GM12878 (cell line): ENCODE data around the gene IKZF5. TPM values are rescaled to one million over a fixed set of nuclear protein-coding genes. Genes with fewer than 3 reads are reported as not detected.

Experiments used
- ATAC-seq: fragments of 200-7000 bp; cut with Tn5 transposase; 3 replicates; pipeline ENCODE4 v1.9.1; 2020; ENCODE audit warnings: mild to moderate bottlenecking, moderate library complexity
- BruUV-seq: library from RNA; stranded (reverse); fragments of 400-500 nt; replicated peaks from 2 replicates; lab custom pipeline; 2021; lab: Mats Ljungman, UMichigan
- CTCF ChIA-PET: fragments of 300-600 bp; sonication (Branson Sonifier 250); formaldehyde crosslinking; extraction: SDS; loops from one replicate; lab custom pipeline; 2021; ENCODE audit warnings: inconsistent platforms; lab: Yijun Ruan, JAX
- POLR2A ChIA-PET: fragments of 350-600 bp; formaldehyde crosslinking; extraction: SDS; loops from one replicate; lab custom pipeline; 2021; ENCODE audit warnings: inconsistent platforms; lab: Charles Lee
- RAD21 ChIA-PET: fragments of 300-600 bp; sonication (Branson Sonifier 250); formaldehyde crosslinking; loops from one replicate; lab custom pipeline; 2023; ENCODE audit warnings: antibody characterized with exemption; ENCODE audit not compliant: unreplicated experiment; lab: Charles Lee
- SMC1A ChIA-PET: fragments of 300-600 bp; sonication (Branson Sonifier 250); formaldehyde crosslinking; loops from one replicate; lab custom pipeline; 2023; ENCODE audit not compliant: unreplicated experiment, uncharacterized antibody; lab: Charles Lee
- DNase-seq: peaks from one replicate; pipeline ENCODE4 v3.0.0-alpha.2; 2011; ENCODE audit warnings: low read depth, low spot score
- FAIRE-seq: peaks from 3 replicates; lab custom pipeline; 2011; peaks lifted over from hg19 to GRCh38; lab: Jason Lieb, UNC
- H2AFZ ChIP-seq: 2 replicates; pipeline ENCODE4 v1.6.0; 2011; ENCODE audit warnings: low read depth, low read length, control low read depth; ENCODE audit not compliant: control insufficient read depth
- H3K27ac ChIP-seq: 2 replicates; pipeline ENCODE4 v1.5.1; 2011; ENCODE audit warnings: control low read depth; ENCODE audit not compliant: control insufficient read depth, insufficient read depth
- H3K27me3 ChIP-seq, 2 experiments: replicated peaks in 1 of 2; 2 replicates each; pipeline versions ENCODE4 v1.6.0 to v1.6.1; 2011; ENCODE audit warnings: low read length in 1 of 2; ENCODE audit not compliant: control insufficient read depth in 2 of 2, insufficient read depth in 2 of 2
- H3K36me3 ChIP-seq, 2 experiments: 2 replicates each; pipeline ENCODE4 v1.5.1; 2011; ENCODE audit warnings: low read length in 1 of 2; ENCODE audit not compliant: control insufficient read depth in 2 of 2, insufficient read depth in 2 of 2
- H3K4me1 ChIP-seq: 2 replicates; pipeline ENCODE4 v1.6.1; 2011; ENCODE audit warnings: mild to moderate bottlenecking, low read length, moderate library complexity, mixed read lengths; ENCODE audit not compliant: control insufficient read depth, insufficient read depth
- H3K4me2 ChIP-seq: 2 replicates; pipeline ENCODE4 v1.6.0; 2011; ENCODE audit warnings: control low read depth; ENCODE audit not compliant: control insufficient read depth, insufficient read depth
- H3K4me3 ChIP-seq: fragments of 200-600 bp; sonication (generic); 2 replicates; pipeline ENCODE4 v1.5.1; 2016
- H3K79me2 ChIP-seq: 2 replicates; pipeline ENCODE4 v1.6.0; 2011; ENCODE audit warnings: low read length; ENCODE audit not compliant: control insufficient read depth, insufficient read depth
- H3K9ac ChIP-seq: 2 replicates; pipeline ENCODE4 v1.8.0; 2011; ENCODE audit warnings: low read length, control low read depth, mixed read lengths; ENCODE audit not compliant: control insufficient read depth, insufficient read depth
- H3K9me3 ChIP-seq: replicated peaks from 3 replicates; pipeline ENCODE4 v1.5.1; 2011; ENCODE audit warnings: mild to moderate bottlenecking, low read length; ENCODE audit not compliant: control insufficient read depth, insufficient read depth
- H4K20me1 ChIP-seq: 2 replicates; pipeline ENCODE4 v1.6.0; 2011; ENCODE audit not compliant: control insufficient read depth, insufficient read depth
- ELK1 ChIP-seq: IDR thresholded peaks from 2 replicates; pipeline ENCODE4 v1.6.1; 2012; ENCODE audit warnings: low read depth, low read length, improper control_type of control experiment
- ETV6 ChIP-seq, 2 experiments: fragments of 450-650 bp in 1 of 2; IDR thresholded peaks in 1 of 2; conservative IDR thresholded peaks in 1 of 2; 2 replicates each; pipeline ENCODE4 v1.6.1; 2014; ENCODE audit warnings: antibody characterized with exemption in 1 of 2, borderline replicate concordance in 1 of 2, low read depth in 1 of 2, mild to moderate bottlenecking in 1 of 2, moderate library complexity in 1 of 2
- MXI1 ChIP-seq: fragments of 150-350 bp; IDR thresholded peaks from 2 replicates; pipeline ENCODE4 v1.6.1; 2011; ENCODE audit warnings: low read depth, mild to moderate bottlenecking, inconsistent platforms, low read length, improper control_type of control experiment
- RBBP5 ChIP-seq: fragments of 200-600 bp; sonication (generic); conservative IDR thresholded peaks from 2 replicates; pipeline ENCODE4 v1.6.1; 2016
- SIN3A ChIP-seq: IDR thresholded peaks from 2 replicates; pipeline ENCODE4 v1.6.1; 2012; ENCODE audit warnings: low read depth, low read length, improper control_type of control experiment
- SUZ12 ChIP-seq: fragments of 200-600 bp; sonication (generic); IDR thresholded peaks from one replicate; pipeline ENCODE4 v1.6.1; 2018; ENCODE audit warnings: antibody characterized with exemption, mild to moderate bottlenecking; ENCODE audit not compliant: unreplicated experiment
- TCF12 ChIP-seq: IDR thresholded peaks from 2 replicates; pipeline ENCODE4 v1.6.1; 2011; ENCODE audit warnings: low read depth, mild to moderate bottlenecking, low read length
- YY1 ChIP-seq: IDR thresholded peaks from 2 replicates; pipeline ENCODE4 v1.6.1; 2011; ENCODE audit warnings: low read depth, mild to moderate bottlenecking, low read length
- ZNF592 ChIP-seq: fragments of 450-650 bp; IDR thresholded peaks from 2 replicates; pipeline ENCODE4 v1.6.1; 2017; ENCODE audit warnings: mild to moderate bottlenecking, moderate library complexity
- in situ Hi-C: fragments of 300-500 bp; cut with MboI; formaldehyde crosslinking; loops from 9 replicates; pipeline ENCODE4 v1.14.3; 2018; ENCODE audit warnings: mixed read lengths
- intact Hi-C: fragments of 100-400 bp; cut with micrococcal nuclease; formaldehyde crosslinking; loops from one replicate; pipeline ENCODE4 v1.14.2; 2022; ENCODE audit not compliant: unreplicated experiment
- polyA plus RNA-seq, 11 experiments: library from polyadenylated mRNA; depleted of rRNA in 4 of 11; unstranded in 6 of 11; stranded (reverse) in 5 of 11; fragments of >200 nt; fragmentation: Nextera tagmentation in 4 of 11; fragmentation: Illumina TruSeq in 1 of 11; extraction: Ambion mirVana in 4 of 11; extraction: Trizol in 1 of 11; gene quantifications; 1 replicate in 1 of 11; 2 replicates in 10 of 11; pipeline versions ENCODE4 v1.2.1 to v1.2.3, GENCODE V29; 2011 to 2016; ENCODE audit warnings: inconsistent platforms in 2 of 11, missing spikeins in 2 of 11, low read depth in 1 of 11
- total RNA-seq, 4 experiments: library from RNA; depleted of rRNA in 3 of 4; stranded (reverse); fragments of >200 nt in 3 of 4; fragmentation: Illumina TruSeq in 1 of 4; extraction: Trizol in 1 of 4; gene quantifications; 2 replicates each; pipeline versions ENCODE4 v1.2.1 to v1.2.3, GENCODE V29; 2013 to 2021
- TF ChIP-seq, protein P1 (sequence below): fragments of 150-350 bp; IDR thresholded peaks from 2 replicates; pipeline ENCODE4 v1.6.1; 2016; ENCODE audit warnings: low read depth, low read length
- TF ChIP-seq, protein P2 (sequence below): IDR thresholded peaks from 2 replicates; pipeline ENCODE4 v1.6.1; 2011; ENCODE audit warnings: low read depth, low read length, improper control_type of control experiment, borderline replicate concordance

The IKZF5 gene
- total and polyA plus RNA-seq, 10 of the 15 experiments (the other 5 are each of a cell fraction or from before 2014, with no cell fraction given): 5.3 to 23.2 (median 11.8) TPM

DNA sequence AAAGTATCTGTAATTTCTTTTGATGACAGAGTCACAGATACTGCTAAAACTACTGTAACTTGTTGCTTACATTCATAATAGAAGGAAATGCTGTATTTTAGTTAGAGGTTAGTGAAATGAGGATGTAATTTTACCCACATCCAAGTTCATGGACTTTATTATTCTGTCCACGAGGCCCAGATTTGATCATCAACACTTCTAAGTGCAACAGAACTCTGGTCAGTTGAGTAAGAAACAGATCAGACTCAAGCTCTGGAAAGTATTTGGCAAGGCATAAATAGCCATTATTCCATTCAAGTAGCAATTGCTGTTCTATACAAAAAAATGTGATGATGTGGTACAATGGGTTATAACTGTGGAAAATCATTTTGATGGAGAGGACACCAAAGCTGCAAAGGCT lies 22.5 kb upstream of the IKZF5 start (continued):
- no peak for TF ChIP-seq ZNF592
- TF ChIP-seq, all 136 proteins: peak for 0

DNA sequence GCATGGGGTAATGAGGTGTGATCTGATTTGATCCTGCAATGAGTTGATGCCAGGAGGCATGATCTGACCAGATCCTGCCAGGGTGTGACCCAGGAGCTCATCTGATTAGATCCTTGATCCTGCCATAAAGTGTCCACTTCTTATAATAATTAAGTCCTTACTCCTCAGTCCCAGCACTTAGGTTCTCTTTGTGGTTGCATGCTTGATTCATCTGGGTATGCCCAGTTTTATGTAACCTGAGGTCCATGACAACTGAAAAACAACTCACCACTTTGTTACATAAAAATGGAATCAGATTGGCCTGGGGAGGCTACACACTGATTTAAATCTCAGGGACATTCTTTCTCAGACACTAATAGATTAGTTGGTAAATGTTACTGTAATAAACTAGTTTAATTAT lies 19.3 kb upstream of the IKZF5 start:
- in situ Hi-C loops (no loop called here), intact Hi-C loops (no loop called here)
- Histone ChIP-seq H3K4me3 (no peak overlapping the region), H3K27ac (no peak overlapping the region), H3K4me1 (no peaks in the 10 kb centered on the region), H3K79me2 (no peaks in the 10 kb centered on the region), H3K4me2 (no peak overlapping the region), H3K36me3 (no peaks in the 10 kb centered on the region), H3K27me3 (no peaks in the 10 kb centered on the region), H4K20me1 (no peaks in the 10 kb centered on the region), H2AFZ (no peak overlapping the region), H3K9me3 (no peaks in the 10 kb centered on the region), H3K9ac (no peak overlapping the region)
- RAD21 ChIA-PET: no interaction called here
- no peak for FAIRE-seq
- POLR2A ChIA-PET: no interaction called here
- BruUV-seq: no TSS peak
- CTCF ChIA-PET: interaction anchor here (1.5 to 1.7 kb wide), 2 partner anchors 12 to 15 kb away, joined by 4 to 7 read pairs; no protein-coding TSS in a partner anchor
- SMC1A ChIA-PET: interaction anchor here (1.6 kb wide), 1 partner anchor 8 kb away, joined by 4 read pairs; no protein-coding TSS in a partner anchor
- no peak for DNase-seq
- ATAC-seq: no peak
- TF ChIP-seq RBBP5 (no peak), SIN3A (no peak), ELK1 (no peak), SUZ12 (no peak), TCF12 (no peak), ETV6 (conservative IDR thresholded peaks at IDR 0.05 in 1 of 2, IDR thresholded peaks at IDR 0.05 in 1 of 2; ENCODE audit: borderline replicate concordance in 1 of 2, low read depth in 1 of 2) (no peak), MXI1 (no peak), YY1 (no peak)
- TF ChIP-seq, protein P1, sequence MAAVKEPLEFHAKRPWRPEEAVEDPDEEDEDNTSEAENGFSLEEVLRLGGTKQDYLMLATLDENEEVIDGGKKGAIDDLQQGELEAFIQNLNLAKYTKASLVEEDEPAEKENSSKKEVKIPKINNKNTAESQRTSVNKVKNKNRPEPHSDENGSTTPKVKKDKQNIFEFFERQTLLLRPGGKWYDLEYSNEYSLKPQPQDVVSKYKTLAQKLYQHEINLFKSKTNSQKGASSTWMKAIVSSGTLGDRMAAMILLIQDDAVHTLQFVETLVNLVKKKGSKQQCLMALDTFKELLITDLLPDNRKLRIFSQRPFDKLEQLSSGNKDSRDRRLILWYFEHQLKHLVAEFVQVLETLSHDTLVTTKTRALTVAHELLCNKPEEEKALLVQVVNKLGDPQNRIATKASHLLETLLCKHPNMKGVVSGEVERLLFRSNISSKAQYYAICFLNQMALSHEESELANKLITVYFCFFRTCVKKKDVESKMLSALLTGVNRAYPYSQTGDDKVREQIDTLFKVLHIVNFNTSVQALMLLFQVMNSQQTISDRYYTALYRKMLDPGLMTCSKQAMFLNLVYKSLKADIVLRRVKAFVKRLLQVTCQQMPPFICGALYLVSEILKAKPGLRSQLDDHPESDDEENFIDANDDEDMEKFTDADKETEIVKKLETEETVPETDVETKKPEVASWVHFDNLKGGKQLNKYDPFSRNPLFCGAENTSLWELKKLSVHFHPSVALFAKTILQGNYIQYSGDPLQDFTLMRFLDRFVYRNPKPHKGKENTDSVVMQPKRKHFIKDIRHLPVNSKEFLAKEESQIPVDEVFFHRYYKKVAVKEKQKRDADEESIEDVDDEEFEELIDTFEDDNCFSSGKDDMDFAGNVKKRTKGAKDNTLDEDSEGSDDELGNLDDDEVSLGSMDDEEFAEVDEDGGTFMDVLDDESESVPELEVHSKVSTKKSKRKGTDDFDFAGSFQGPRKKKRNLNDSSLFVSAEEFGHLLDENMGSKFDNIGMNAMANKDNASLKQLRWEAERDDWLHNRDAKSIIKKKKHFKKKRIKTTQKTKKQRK: no peak
- TF ChIP-seq, protein P2, sequence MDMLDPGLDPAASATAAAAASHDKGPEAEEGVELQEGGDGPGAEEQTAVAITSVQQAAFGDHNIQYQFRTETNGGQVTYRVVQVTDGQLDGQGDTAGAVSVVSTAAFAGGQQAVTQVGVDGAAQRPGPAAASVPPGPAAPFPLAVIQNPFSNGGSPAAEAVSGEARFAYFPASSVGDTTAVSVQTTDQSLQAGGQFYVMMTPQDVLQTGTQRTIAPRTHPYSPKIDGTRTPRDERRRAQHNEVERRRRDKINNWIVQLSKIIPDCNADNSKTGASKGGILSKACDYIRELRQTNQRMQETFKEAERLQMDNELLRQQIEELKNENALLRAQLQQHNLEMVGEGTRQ: no peak
